ENCODE measurements around the gene GYPE.
"Not testable (repeated sequence)": the region's sequence is repeated elsewhere in the genome, so short reads cannot be mapped to it uniquely, and the experiment has no call there.

The GYPE gene

DNA sequence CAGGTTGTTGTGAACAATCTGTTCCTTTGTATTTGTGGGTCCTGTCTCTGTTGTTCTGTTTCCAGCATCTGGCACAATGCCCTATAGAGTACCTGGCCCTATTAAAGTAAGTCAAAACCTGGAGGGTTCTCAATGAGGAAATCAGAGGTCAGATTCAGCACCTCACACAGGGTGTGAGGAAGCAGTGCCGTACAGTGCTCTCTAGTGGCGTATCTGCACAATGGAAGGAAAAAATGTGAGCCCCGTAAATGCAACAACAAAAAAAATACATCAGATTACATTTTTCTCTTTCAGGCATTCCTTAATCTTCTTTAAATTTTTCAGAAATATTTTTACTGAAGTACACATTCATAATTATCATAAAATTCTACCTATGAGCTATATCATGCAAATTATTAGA is 2.5 kb upstream of the GYPE start:
- H3K4me3 ChIP-seq (ENCODE audit: low read length): not testable (repeated sequence)
- peak; percentile 19 for DNase-seq (ENCODE audit: low read depth)

DNA sequence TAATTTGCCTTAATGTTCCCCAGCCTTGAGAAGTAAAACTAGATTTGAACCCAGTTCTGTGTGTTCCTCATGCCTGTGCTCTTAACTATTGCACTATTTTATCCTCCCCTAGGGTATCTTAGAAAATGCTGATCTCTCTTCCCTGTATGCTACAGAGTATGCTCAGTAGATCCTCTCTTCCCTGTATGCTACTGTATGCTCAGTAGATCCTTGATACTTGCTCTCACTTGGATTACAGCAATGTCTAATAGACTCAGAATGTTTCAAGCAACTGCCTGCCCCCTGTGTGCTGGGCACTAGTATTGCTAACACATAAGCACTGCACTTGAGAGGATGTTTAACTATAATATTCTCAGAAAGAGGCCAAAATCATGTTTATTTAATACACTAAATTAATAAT is 928 bp downstream of the GYPE start:
- not testable (repeated sequence) for H3K4me3 ChIP-seq (ENCODE audit: low read length); DNase-seq (ENCODE audit: low read depth)

More for the DNA sequence above, 2.5 kb upstream of the GYPE start:
- TF ChIP-seq, protein P1, sequence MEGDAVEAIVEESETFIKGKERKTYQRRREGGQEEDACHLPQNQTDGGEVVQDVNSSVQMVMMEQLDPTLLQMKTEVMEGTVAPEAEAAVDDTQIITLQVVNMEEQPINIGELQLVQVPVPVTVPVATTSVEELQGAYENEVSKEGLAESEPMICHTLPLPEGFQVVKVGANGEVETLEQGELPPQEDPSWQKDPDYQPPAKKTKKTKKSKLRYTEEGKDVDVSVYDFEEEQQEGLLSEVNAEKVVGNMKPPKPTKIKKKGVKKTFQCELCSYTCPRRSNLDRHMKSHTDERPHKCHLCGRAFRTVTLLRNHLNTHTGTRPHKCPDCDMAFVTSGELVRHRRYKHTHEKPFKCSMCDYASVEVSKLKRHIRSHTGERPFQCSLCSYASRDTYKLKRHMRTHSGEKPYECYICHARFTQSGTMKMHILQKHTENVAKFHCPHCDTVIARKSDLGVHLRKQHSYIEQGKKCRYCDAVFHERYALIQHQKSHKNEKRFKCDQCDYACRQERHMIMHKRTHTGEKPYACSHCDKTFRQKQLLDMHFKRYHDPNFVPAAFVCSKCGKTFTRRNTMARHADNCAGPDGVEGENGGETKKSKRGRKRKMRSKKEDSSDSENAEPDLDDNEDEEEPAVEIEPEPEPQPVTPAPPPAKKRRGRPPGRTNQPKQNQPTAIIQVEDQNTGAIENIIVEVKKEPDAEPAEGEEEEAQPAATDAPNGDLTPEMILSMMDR (conservative IDR thresholded peaks at IDR 0.05; ENCODE audit: low read length): peak; percentile 48

DNA sequence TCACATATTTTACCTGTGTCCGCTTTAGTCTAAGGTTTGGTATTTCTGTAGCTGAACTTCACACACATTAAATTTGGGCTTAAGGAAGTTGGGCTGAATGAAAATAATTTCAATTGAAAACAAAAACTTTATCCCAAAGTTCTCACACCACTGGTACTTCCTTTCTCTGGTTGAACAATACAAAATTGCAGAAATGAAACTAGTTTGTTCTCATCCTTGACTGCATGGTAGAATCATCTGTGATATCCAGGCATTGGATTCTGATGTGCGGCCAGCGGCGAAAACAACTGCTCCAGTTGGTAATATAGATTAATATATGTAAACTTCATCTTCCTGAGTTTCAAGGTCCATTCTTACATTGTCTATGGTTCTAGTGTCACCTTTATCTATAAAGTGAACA is 15.0 kb downstream of the GYPE start:
- H3K4me3 ChIP-seq (ENCODE audit: low read length); DNase-seq (ENCODE audit: low read depth): not testable (repeated sequence)

DNA sequence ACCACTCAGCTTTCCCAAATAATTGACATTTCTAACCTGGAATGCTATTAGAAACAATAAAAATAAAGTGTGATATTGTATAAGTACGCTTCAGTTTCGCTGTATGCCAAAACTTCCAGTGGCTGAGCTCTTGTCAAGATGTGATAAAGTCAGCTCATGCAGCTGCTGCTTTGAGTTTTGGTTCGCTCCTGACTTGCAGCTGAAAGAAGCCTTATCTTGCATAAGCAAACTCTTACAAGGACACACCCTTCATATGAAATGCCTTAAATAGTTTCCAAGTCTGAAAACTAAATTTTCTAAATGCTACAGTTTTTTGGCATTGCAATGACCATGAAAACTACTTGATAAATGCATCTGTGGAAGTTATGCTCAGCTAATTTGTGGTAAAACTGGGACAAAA is 17.2 kb downstream of the GYPE start:
- not testable (repeated sequence) for H3K4me3 ChIP-seq (ENCODE audit: low read length); DNase-seq (ENCODE audit: low read depth)

DNA sequence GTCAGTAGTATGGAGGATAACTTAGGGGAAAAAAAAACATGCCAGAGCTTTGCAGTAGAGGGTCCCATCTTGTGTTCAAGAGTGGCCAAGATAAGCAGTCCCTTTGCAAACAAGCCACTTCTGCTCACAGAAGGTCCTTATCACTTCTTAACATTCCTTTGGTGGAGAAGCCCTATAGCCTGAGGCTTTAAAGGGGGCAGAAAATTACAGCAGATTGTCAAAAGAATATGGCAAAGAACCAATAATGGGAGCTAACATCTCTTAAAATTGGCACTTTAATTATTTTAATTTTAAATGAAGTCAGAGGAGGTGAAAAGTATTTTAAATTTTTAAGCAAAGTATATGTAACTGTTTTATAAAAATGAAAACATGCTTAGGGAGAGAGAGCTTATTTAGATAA is 20.4 kb downstream of the GYPE start:
- not testable (repeated sequence) for DNase-seq (ENCODE audit: low read depth); H3K4me3 ChIP-seq (ENCODE audit: low read length)

DNA sequence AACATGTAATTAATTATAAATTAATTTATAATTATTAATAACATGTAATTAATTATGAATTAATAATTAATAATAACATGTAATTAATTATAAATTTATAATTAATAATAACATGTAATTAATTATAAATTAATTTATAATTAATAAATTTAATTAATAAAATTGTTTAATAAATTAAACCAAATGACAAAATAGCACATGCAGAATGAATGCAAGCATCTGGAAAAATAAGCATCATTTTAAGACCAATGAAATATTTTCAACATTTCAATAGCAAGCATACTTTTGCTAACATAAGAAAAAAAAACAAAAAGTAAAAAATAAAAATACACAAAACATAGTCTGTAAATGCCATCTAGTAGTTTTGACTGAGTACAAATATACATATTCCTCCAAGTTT is 21.8 kb downstream of the GYPE start:
- no peak overlapping the region for H3K4me3 ChIP-seq (ENCODE audit: low read length)
- DNase-seq (ENCODE audit: low read depth): no peak
- TF ChIP-seq, protein P1 (conservative IDR thresholded peaks at IDR 0.05; ENCODE audit: low read length): no peak

DNA sequence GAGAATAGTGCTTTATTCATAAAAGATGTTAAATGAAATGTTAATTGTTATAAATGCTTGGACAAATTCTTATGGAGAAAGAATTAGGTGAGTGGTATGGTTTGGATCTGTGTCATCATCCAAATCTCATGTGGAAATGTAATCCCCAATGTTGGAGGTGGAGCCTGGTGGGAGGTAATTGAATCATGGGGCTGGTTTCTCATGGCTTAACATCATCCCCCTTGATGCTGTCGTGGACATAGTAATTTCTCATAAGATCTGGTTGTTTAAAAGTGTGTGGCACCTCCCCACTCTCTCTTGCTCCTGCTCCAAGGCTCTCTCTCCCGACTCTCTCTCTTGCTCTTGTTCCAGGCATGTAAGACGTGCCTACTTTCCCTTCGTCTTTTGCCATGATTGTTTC is 22.5 kb downstream of the GYPE start:
- H3K4me3 ChIP-seq (ENCODE audit: low read length): no peak overlapping the region
- TF ChIP-seq, protein P1 (conservative IDR thresholded peaks at IDR 0.05; ENCODE audit: low read length): no peak
- DNase-seq (ENCODE audit: low read depth): no peak

DNA sequence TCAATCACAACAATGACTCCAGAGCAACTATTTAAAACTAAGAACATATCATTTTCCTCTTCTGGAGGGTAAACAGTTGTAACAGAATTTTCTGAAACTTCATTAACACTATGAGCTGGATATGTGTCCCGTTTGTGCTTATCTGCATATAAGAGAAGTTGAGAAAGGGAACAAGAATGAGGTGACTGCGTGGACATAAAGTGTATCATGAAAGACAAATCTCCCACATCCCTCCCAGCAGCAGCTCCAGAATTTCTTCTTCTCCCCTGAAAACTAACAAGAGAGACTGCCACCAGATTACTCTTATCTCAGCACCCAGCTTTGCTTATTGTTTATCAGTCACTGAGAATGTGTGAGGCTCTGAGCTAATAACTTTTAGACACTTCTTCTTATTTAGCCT is 25.8 kb downstream of the GYPE start:
- not testable (repeated sequence) for H3K4me3 ChIP-seq (ENCODE audit: low read length); DNase-seq (ENCODE audit: low read depth)

DNA sequence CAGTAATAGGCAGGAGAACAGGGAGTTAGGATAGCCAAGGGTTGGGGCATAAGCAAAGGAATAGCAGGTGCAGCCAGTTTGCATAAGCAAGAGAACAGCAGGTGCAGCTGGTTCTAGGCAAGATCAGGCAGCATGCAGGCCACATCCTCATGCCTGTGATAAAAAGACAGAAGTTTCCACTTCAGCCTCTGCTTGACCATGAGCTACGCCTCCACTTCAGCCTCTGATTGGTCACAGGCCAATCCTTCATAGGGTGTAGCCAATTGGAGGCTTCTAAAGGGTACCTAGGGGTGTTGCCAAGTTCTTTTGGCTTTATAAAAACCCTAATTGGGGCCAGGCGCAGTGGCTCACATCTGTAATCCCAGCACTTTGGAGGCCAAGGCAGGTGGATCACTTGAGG is 30.0 kb downstream of the GYPE start:
- not testable (repeated sequence) for DNase-seq (ENCODE audit: low read depth)

DNA sequence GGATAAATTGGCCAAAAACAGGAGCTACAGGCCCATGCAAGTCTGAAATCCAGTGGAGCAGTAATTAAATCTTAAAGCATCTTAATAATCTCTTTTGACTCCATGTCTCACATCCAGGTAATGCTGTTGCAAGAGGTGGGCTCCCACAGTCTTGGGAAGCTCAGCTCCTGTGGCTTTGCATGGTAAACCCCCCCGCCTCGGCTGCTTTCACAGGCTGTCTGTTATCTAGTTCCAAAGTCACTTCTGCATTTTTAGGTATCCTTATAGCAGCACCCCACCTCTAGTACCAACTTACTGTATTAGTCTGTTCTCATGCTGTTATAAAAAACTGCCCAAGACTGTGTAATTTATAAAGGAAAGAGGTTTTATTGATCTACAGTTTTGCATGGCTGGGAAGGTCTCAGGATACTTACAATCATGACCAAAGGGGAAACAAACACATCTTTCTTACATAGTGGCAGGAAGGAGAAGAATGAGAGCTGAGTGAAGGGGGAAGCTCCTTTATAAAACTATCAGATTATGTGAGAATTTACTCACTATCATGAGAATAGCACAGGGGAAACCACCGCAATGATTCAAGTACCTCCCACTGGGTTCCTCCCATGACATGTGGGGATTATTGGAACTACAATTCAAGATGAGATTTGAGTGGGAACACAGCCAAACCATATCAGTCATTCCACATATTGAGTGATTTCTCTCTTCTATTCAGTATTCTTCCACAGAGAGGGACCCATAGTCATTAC is 34.7 kb downstream of the GYPE start:
- not testable (repeated sequence) for H3K4me3 ChIP-seq (ENCODE audit: low read length); DNase-seq (ENCODE audit: low read depth)

More for the DNA sequence above, 30.0 kb downstream of the GYPE start:
- not testable (repeated sequence) for H3K4me3 ChIP-seq (ENCODE audit: low read length)

DNA sequence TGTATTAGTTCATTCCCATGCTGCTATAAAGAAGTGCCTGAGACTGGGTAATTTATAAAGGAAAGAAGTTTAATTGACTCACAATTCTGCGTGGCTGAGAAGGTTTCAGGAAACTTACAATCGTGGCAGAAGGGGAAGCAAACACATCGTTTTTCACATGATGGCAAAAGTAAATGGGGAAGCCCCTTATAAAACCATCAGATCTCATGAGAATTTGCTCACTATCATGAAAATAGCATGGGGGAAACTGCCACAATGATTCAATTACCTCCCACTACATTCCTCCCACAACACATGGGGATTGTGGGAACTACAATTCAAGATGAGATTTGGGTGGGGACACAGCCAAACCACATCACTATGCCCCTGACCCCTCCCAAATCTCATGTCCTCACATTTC is 35.4 kb downstream of the GYPE start:
- H3K4me3 ChIP-seq (ENCODE audit: low read length); DNase-seq (ENCODE audit: low read depth): not testable (repeated sequence)

DNA sequence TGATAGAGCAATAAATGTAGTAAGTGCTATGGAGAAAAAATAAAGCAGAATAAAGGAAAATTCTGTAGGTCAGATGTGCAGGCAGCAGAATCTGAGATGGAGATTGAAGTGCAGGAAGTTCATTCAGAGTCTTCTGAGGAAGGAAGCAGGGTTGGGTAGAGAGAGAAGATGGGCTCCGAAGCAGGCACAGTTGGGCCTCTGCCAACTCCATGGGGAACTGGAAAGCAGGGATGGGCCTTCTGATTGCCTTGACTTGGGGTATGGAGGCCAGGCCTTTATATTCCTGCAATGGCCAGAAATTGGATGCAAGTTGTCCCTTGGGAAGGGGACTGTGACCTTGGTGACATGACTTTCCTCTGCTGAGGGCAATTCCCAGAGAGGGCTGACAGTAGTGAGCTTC is 42.6 kb downstream of the GYPE start:
- not testable (repeated sequence) for DNase-seq (ENCODE audit: low read depth); H3K4me3 ChIP-seq (ENCODE audit: low read length)
